Esophagus squamous epithelium (tissue), 5 donors: ENCODE measurements around the gene PARD6B. TPM values are rescaled to one million over a fixed set of nuclear protein-coding genes. Genes with fewer than 3 reads are reported as not detected.

Experiments
- DNase-seq: peaks from one replicate; lab custom pipeline; 2025; lab: John Stamatoyannopoulos, UW
- H3K27ac ChIP-seq, 4 donors: fragments of 200-600 bp; sonication (generic); one replicate each; pipeline ENCODE4 v1.5.1; 2016 to 2019; ENCODE audit warnings: mild to moderate bottlenecking in 1 of 4
- H3K27me3 ChIP-seq, 4 donors: fragments of 200-600 bp; sonication (generic); 1 replicate in 3 of 4; 2 replicates in 1 of 4; pipeline versions ENCODE4 v1.5.1 to v1.6.0; 2017 to 2021; ENCODE audit warnings: antibody characterized with exemption in 1 of 4
- H3K36me3 ChIP-seq, 3 donors: fragments of 200-600 bp; sonication (generic); one replicate each; pipeline ENCODE4 v1.5.1; 2016 to 2019
- H3K4me1 ChIP-seq, 3 donors: fragments of 200-600 bp; sonication (generic); one replicate each; pipeline ENCODE4 v1.5.1; 2017 to 2019
- H3K4me3 ChIP-seq, 4 donors: fragments of 200-600 bp; sonication (generic); 1 replicate in 3 of 4; 2 replicates in 1 of 4; pipeline ENCODE4 v1.5.1; 2016 to 2019; ENCODE audit warnings: mild to moderate bottlenecking in 2 of 4, moderate library complexity in 1 of 4
- H3K9me3 ChIP-seq, 3 donors: fragments of 200-600 bp; sonication (generic); one replicate each; pipeline ENCODE4 v1.5.1; 2016 to 2019
- POLR2A ChIP-seq, 4 donors: fragments of 450-650 bp; IDR thresholded peaks; one replicate each; pipeline ENCODE4 v1.6.1; 2017; ENCODE audit warnings: antibody characterized with exemption in 4 of 4, mild to moderate bottlenecking in 4 of 4, moderate library complexity in 3 of 4
- WGBS, 2 donors: methylation state at CpG; one replicate each; pipeline ENCODE4 v1.1.5; 2018; 5-methylcytosine and 5-hydroxymethylcytosine counted together
- intact Hi-C: fragments of 100-400 bp; cut with DNase I; formaldehyde crosslinking; loops from one replicate; pipeline ENCODE4 v1.15.0; 2022
- total RNA-seq, 4 donors: library from RNA; depleted of rRNA; stranded (reverse); fragments of >200 nt; gene quantifications; one replicate each; pipeline ENCODE4 v1.1.0, GENCODE V29; 2016
- TF ChIP-seq, protein P1 (sequence below), 6 experiments: fragments of 450-650 bp in 4 of 6; fragments of 200-600 bp in 2 of 6; sonication (generic) in 2 of 6; IDR thresholded peaks; one replicate each; pipeline ENCODE4 v1.5.1; 2016 to 2019; ENCODE audit warnings: antibody characterized with exemption in 6 of 6, mild to moderate bottlenecking in 4 of 6, moderate library complexity in 4 of 6
- donor health status: DM: yes; HTN: yes; CAD: no.

Gene PARD6B
- total RNA-seq, 4 donors from 2014 or later, result 4.7 to 6.5 (median 5.3) TPM

DNA sequence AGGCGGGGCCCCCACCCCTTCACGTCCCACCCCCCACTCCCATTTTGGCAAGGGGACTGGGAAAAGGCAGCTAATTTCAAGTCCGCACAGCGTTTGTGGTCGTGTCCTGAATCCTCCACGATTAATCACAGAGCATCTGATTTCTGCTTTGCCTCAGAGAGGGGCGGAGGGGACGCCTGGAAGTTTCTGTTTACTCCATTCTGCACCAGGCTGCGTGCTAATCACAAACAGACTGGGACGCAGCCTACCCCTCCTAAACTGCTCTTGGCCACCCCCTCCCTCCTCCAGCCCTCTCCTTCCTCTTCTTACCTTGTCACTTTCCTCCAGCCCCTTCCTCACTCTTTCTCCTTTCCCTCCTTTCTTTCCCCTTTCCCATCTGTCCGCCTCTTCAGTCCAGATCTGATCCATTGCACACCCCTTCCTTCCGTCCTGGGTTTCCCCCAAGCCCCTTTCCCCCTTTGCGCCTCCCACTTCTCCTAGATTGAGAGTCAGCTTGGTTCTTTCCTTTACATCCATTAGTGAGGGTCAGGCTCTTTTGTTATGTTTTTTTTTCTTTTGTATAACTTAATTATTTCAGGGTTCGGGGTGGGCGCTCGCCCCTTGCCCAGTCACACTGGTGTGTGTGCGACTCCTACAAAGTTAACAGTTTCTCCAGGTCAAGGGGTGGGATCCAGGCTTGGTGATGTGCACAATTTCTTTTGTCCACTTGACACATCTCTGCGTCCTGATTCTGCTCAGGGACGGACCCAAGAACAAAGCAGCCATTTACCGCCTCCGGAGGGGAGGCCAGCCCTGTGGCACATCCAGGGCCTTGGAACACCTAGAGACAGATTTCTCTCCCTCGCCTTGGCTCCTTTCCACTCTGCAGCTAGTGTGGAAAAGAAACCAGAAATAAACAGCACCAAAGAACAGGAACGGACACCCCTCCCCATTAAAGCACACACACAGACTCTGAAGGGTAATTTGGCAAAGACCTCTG is 39.5 kb upstream of the PARD6B start:
- peak overlapping the region; percentile 17 to 62 (median 44) for H3K4me3 ChIP-seq
- TF ChIP-seq POLR2A (IDR thresholded peaks at IDR 0.05), result no peak
- TF ChIP-seq, protein P1, sequence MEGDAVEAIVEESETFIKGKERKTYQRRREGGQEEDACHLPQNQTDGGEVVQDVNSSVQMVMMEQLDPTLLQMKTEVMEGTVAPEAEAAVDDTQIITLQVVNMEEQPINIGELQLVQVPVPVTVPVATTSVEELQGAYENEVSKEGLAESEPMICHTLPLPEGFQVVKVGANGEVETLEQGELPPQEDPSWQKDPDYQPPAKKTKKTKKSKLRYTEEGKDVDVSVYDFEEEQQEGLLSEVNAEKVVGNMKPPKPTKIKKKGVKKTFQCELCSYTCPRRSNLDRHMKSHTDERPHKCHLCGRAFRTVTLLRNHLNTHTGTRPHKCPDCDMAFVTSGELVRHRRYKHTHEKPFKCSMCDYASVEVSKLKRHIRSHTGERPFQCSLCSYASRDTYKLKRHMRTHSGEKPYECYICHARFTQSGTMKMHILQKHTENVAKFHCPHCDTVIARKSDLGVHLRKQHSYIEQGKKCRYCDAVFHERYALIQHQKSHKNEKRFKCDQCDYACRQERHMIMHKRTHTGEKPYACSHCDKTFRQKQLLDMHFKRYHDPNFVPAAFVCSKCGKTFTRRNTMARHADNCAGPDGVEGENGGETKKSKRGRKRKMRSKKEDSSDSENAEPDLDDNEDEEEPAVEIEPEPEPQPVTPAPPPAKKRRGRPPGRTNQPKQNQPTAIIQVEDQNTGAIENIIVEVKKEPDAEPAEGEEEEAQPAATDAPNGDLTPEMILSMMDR (IDR thresholded peaks at IDR 0.05), result no peak

DNA sequence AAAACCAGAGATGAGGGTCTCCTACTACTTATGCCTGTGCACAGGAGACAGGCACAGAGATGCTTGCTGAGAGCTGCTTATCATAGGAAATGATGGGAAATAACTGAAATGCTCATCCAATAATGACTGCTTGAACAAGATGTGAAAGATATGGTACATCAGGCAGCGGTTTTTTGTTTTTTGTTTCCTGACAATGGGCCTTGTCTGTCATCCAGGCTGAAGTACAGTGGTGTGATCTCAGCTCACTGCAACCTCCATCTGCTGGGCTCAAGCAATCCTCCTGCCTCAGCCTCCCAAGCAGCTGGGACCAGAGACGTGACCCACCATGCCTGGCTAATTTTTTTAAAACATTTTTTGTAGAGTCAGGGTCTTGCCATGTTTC is 38.8 kb upstream of the PARD6B start:
- Histone ChIP-seq H3K4me1 (peaks cover 0 to 32% (median 3%) of the 10 kb centered on the region in 3 donors), H3K4me3 (no peak overlapping the region), H3K36me3 (no peaks in the 10 kb centered on the region), H3K27me3 (peaks cover 0 to 47% (median 0%) of the 10 kb centered on the region in 4 donors), H3K9me3 (no peaks in the 10 kb centered on the region), H3K27ac (peak overlapping the region in 2 of 4 donors; percentile 41 to 66)
- TF ChIP-seq POLR2A (IDR thresholded peaks at IDR 0.05), result no peak
- TF ChIP-seq, protein P1 (IDR thresholded peaks at IDR 0.05), result no peak
- intact Hi-C loops, result no loop called here
- WGBS, 2 donors, result 81 to 88% methylated on average over 2 of the region's 2 CpGs
- no peak for DNase-seq

More for the DNA sequence above, 39.5 kb upstream of the PARD6B start:
- Histone ChIP-seq H3K36me3 (no peaks in the 10 kb centered on the region), H3K27ac (peak overlapping the region; percentile 23 to 74 (median 62)), H3K9me3 (no peaks in the 10 kb centered on the region), H3K27me3 (peaks cover 0 to 47% (median 0%) of the 10 kb centered on the region in 4 donors), H3K4me1 (peaks cover 0 to 32% (median 3%) of the 10 kb centered on the region in 3 donors)
- WGBS, 2 donors, result 31 to 36% methylated on average over 17 to 20 of the region's 23 CpGs
- no peak for DNase-seq
- intact Hi-C loops, result no loop called here

DNA sequence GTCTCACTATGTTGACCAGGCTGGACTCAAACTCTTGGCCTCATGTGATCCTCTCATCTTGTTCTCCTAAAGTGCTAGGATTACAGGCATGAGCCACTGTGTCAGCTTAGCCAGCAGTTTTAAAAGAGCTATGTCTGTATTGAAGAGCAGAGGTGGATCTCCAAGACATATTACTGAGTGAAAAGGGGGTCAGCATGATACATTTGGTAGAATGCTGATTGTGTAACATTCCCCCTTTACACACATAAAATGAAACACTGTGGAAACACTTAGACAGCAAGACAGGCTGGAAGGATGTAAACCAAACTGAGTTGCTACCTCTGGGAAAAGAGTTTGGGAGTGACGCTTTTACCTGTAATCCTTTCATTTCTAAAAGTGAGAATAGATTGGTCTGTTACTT is 38.4 kb upstream of the PARD6B start:
- TF ChIP-seq POLR2A (IDR thresholded peaks at IDR 0.05), result no peak
- TF ChIP-seq, protein P1 (IDR thresholded peaks at IDR 0.05), result no peak
- peak overlapping the region in 1 of 4 donors; percentile 66 for H3K27ac ChIP-seq
- WGBS, 2 donors, result 95 to 96% methylated on average over 1 of the region's 1 CpG
- H3K27me3 ChIP-seq, result peaks cover 0 to 47% (median 0%) of the 10 kb centered on the region in 4 donors
- no peak overlapping the region for H3K4me3 ChIP-seq
- no peaks in the 10 kb centered on the region for H3K36me3 ChIP-seq
- DNase-seq, result no peak
- H3K4me1 ChIP-seq, result peaks cover 0 to 32% (median 3%) of the 10 kb centered on the region in 3 donors
- no peaks in the 10 kb centered on the region for H3K9me3 ChIP-seq
- intact Hi-C loops, result no loop called here

DNA sequence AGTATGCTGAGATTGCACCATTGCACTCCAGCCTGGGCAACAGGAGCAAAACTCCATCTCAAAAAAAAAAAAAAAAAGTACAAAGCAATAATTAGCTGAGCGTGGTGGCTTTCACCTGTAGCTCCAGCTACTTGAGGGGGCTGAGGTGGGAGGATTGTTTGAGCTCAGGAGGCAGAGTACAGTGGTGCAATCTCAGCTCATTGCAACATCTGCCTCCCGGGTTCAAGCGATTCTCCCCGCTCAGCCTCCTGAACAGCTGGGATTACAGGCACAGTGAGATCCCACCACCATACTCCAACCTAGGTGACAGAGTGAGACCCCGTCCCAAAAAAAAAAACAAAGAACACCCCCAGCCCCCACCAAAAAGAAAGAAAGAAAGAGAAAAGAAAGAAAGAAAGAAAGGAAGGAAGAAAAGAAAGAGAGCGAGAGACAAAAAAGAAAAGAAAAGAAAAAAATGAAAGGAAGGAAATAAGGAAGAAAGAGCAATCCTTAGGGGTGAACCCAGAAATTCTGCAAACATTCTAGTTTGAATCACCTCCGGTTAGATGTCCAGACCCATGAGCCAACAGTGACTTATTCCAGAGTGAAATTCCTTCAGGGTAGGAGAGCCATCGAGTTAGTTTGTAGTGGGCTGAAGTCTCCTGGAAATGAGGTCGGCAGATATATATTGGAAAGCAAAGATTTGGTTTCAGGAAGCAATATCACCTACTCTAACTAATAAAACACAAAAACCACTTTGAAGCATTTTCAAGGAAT is 36.8 kb upstream of the PARD6B start:
- TF ChIP-seq POLR2A (IDR thresholded peaks at IDR 0.05), result no peak
- TF ChIP-seq, protein P1 (IDR thresholded peaks at IDR 0.05), result no peak
- no peak for DNase-seq
- peaks cover 0 to 32% (median 3%) of the 10 kb centered on the region in 3 donors for H3K4me1 ChIP-seq
- H3K9me3 ChIP-seq, result no peaks in the 10 kb centered on the region
- H3K27ac ChIP-seq, result peak overlapping the region in 2 of 4 donors; percentile 36 to 51
- peaks cover 0 to 48% (median 0%) of the 10 kb centered on the region in 4 donors for H3K27me3 ChIP-seq
- H3K36me3 ChIP-seq, result no peaks in the 10 kb centered on the region
- no peak overlapping the region for H3K4me3 ChIP-seq
- WGBS, 2 donors, result 50 to 75% methylated on average over 3 to 7 of the region's 9 CpGs
- intact Hi-C loops, result no loop called here
